Activated T-helper 9 cell treated with anti-CD3 and anti-CD28 coated beads, Interleukin-2, amount 50 U/mL, for 16 hours (primary cell): ENCODE measurements around the gene ZNF549.
A peak's percentile ranks its signal among the peaks of the same experiment; 100 is the strongest.
"Not testable (repeated sequence)": the region's sequence is repeated elsewhere in the genome, so short reads cannot be mapped to it uniquely, and the experiment has no call there.

Experiments
- DNase-seq: peaks from one replicate; pipeline ENCODE4 v3.0.0-alpha.2; 2020; ENCODE audit warnings: low read depth

The ZNF549 gene

DNA sequence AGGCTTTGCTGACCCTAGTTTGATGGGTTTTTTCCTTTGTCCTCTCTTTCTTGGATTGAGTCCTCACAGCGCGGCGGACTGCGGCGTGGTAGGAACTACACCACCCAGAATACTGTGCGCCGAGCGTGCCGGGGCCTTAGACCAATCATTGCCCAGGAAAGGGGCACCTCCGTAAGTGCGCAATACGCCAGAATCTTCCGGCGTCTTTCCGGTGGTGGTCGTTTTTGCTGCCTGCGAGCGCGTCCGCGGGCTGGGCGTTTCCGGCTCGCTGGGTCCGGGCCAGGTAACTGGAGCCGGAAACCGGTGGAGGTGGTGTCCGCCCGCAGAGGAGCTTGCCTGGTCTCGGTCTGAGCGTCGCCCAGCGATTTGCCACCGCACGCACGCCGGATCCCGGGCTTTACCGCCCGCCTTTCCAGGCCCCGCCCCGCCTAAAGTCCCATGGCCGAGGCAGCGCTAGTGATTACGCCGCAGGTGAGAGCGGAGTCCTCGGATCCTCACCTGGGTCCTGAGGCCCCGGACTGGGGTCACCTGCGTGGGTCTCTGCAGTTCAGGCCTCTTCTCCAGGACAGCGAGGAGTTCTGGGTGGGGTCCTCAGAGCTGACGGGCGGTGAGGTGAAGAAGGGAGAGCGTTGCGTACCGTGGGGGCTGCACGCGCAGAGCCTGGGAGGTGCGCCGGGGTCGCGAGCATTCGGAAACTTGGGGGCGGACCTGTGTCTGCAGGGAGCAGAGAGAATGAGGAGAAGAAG, at the start of gene ZNF549:
TSS of gene ZNF549 (plus strand) at position 221 of the 746 bp plus-strand sequence. CDS start at position 439, 218 bp downstream.
- peak; percentile 79 for DNase-seq

- peak; percentile 93 for DNase-seq
Observed at GRCh38 chr19:57487477-57488298, 39.5 kb upstream of the ZNF549 start, which contains the start of gene ZNF419. Gene ZNF419, plus strand, starts transcription at chr19:57487750. Its CDS starts 201 bp downstream, at chr19:57487951.

DNA sequence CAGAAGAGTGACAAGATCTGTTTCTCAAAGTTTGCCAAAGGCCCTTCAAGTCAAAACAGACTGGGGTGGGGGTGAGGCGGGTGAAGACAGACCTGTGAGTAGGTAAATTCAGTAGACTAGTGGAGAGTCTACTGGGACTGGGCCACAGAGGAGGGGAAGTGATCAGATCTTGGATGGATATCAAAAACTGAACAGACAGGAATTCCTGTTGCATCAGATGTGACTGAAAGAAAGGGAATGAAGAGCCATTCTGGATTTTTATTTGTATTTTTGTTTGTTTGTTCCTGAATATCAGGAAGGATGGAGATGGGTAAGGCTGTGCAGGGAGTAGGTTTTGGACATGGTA, 38.9 kb upstream of the ZNF549 start:
- DNase-seq, result not testable (repeated sequence)

DNA sequence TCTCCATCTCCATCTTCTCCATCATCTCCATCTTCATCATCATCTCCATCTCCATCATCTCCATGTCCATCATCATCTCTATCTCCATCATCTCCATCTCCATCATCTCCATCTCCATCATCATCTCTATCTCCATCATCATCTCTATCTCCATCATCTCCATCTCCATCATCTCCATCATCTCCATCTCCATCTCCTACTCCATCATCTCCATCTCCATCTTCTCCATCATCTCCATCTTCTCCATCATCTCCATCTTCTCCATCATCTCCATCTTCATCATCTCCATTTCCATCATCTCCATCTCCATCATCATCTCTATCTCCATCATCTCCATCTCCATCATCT, 27.9 kb upstream of the ZNF549 start:
- not testable (repeated sequence) for DNase-seq

- peak; percentile 94 for DNase-seq
Observed at GRCh38 chr19:57499680-57500395, 27.3 kb upstream of the ZNF549 start, which contains the start of gene ZNF773. Gene ZNF773, plus strand, starts transcription at chr19:57499938. Its CDS starts 143 bp downstream, at chr19:57500081.

- not testable (repeated sequence) for DNase-seq
Observed at GRCh38 chr19:57500400-57500799, 26.8 kb upstream of the ZNF549 start.

DNA sequence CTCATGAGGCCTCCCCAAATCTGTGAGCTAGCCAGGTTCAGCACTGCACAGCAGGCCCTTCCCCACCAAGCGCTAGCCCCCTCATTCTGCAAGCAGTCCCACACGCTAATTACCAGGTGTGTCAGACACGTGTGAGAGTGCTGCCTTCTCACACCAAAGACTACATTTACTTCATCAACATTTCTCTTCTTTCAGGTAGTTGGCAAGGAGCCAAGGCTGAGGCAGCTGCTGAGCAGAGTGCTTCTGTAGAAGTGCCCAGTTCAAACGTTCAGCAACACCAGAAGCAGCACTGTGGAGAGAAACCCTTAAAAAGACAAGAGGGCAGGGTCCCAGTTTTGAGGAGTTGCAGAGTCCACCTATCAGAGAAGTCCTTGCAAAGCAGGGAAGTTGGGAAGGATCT, 21.0 kb upstream of the ZNF549 start:
- no peak for DNase-seq

- DNase-seq, result no peak
Observed at GRCh38 chr19:57511484-57511883, 15.7 kb upstream of the ZNF549 start.

GRCh38 chr19:57512845-57513244, 14.3 kb upstream of the ZNF549 start:
- no peak for DNase-seq

DNA sequence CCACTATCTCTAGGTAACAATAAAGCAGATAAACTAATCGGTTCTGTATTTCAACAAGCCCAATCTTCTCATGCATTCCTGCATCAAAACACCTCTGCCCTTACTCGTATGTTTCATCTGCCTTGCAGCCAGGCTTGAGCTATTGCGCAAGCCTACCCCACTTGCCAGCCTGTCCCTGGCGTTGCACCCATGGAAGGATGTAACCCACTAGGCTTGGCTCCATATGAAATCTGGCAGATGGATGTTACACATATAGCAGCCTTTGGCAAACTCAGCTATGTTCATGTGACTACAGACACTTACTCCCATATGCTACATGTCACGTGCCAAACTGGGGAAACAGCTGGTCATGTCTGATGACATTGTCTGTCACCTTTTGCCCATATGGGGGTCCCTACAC, 11.9 kb upstream of the ZNF549 start:
- DNase-seq, result no peak

GRCh38 chr19:57518021-57518420, 9.1 kb upstream of the ZNF549 start:
- not testable (repeated sequence) for DNase-seq

GRCh38 chr19:57537953-57538547, 10.9 kb downstream of the ZNF549 start:
- DNase-seq, result no peak

DNA sequence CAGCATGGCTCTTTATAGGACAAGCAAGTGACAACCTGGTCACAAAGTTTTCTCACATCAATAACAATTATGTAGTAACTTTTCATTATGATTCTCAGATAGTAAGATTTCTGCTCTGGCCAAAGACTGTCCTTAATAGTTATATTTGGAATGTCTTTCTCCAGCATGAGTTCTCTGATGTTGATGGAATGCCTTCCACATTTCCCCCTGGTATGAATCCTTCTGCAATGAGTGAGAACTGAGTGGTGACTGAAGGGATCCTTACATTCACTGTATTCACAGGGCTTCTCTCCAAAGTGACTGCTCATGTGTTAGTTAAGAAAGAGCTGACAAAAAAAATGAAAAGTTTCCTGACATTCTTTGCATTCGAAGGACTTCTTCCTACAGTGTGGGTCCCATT, 19.4 kb downstream of the ZNF549 start:
- no peak for DNase-seq

- DNase-seq, result no peak
Observed at GRCh38 chr19:57552432-57552831, 25.3 kb downstream of the ZNF549 start.

DNA sequence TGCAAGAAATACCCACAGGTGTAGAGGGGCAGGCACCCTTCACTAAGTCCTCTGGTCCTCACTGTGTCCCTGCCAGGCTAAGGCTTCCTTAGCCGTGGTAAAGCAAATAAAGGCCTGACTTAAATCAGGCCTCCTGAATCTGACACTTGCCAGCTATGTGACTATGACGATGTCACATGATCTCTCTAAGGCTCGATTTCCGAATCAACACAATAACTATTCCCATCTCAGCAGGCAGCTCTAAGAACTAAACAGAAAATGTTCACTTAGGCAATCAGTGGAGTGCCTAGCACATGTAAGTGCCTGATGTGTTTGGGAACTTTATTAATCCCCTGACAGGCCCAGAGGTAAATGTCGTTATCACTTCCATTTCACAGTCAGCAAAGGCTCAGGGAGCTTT, 30.5 kb downstream of the ZNF549 start:
- no peak for DNase-seq

DNA sequence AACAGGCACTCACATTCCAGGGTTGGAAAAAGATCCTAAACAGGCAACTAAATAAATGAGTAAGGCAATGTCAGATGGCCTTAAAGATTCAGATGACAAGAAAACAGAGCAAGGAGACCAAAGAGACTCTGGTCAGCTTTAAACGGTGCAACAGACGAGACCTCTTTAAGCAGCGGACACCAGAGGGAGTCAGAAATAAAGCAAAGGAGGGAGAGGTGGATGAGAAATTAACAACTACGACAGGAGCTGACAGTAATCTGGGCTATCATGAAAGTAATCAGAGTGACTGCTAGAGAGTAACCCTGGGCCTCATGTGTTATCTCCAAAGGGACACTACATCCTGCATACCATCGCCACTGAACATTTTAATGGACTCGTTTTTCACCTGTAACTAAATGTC, 31.4 kb downstream of the ZNF549 start:
- DNase-seq, result no peak

DNA sequence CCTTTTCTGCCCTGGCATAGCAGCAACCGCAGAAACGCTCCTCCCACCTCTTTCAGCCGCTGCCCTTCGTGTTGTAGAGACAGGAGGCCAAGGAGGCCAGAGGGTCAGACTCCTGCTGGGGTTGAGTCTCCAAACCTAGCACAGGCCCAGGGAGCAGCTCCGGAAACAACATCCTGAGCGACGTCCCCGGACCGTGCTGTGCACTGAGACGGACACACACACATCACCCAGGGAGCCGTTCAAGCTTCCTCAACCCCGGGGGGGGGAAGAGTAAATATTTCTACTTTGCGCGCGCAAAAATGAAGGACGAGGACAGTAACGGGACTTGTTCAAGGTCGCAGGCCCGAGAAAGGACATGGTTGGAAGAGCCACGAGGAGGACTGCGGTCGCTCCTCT, 31.9 kb downstream of the ZNF549 start:
- DNase-seq, result no peak

- peak; percentile 82 for DNase-seq
Observed at GRCh38 chr19:57559404-57560025, 32.4 kb downstream of the ZNF549 start, which contains the start of gene ZNF550. Gene ZNF550, minus strand, starts transcription at chr19:57559863. Its CDS starts 181 bp downstream, at chr19:57559682.

GRCh38 chr19:57560049-57560491, 32.9 kb downstream of the ZNF549 start:
- DNase-seq, result no peak

- DNase-seq, result no peak
Observed at GRCh38 chr19:57563547-57563946, 36.4 kb downstream of the ZNF549 start.
